Left lobe of liver (tissue), 2 donors: ENCODE results near the gene PPP2R5E. TPM values are rescaled to one million over a fixed set of nuclear protein-coding genes. Genes with fewer than 3 reads are reported as not detected.

ENCODE experiments used
- ATAC-seq: fragments of 200-7000 bp; cut with Tn5 transposase; one replicate; pipeline ENCODE4 v1.9.1; 2020; ENCODE audit warnings: mild to moderate bottlenecking, moderate library complexity
- DNase-seq: peaks from one replicate; pipeline ENCODE4 v3.0.0-alpha.2; 2020; ENCODE audit warnings: low spot score
- total RNA-seq: library from RNA; stranded (reverse); gene quantifications from one replicate; pipeline ENCODE4 v1.2.1, GENCODE V29; 2021
- donor health status: DM: no; HTN: no; CAD: no; lungs with moderate emphysema.
- donor health status: DM: no; HTN: yes; CAD: no.

Gene PPP2R5E
- total RNA-seq, 1 donor from 2014 or later: 13.7 TPM

DNA sequence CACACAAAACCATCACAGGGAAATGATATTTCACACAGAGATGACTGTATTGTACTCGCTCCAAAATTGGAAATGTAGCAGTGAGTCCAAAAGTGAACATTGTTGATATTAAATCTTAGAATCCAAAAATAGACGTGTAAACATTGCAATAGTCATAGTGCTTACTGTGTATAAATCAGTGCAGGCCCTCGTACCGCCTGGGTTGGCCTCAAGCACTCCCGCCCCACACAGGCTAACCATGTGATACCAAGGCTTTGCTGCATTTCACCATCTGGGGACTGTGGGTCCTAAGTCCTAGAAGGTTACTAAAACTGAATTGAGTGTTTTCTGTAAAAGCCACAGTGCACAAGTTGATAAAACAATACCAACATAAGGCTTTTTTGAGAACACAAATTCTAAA lies 107.3 kb downstream of the PPP2R5E start:
- peak; percentile 87 for DNase-seq
- ATAC-seq: peak; percentile 92

DNA sequence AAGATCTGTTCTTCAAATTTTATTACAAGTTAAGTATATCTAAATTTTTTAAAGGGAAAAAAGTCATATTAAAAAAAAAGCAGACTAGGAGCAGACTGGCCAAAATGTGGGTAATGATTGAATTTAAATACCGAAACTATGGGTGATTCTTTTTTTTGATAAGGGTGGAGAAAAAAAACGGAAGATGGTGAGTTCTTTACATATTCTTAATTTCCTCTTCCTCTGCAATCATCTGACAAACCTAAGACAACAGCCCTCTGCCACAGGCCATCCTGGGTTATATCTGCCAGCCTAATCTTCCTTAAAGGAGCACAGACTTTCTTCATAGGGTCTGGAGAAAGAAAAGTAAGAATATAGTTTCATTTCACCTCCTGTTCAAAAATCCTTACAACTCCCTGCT lies 108.0 kb downstream of the PPP2R5E start:
- ATAC-seq (no peak), DNase-seq (no peak)

DNA sequence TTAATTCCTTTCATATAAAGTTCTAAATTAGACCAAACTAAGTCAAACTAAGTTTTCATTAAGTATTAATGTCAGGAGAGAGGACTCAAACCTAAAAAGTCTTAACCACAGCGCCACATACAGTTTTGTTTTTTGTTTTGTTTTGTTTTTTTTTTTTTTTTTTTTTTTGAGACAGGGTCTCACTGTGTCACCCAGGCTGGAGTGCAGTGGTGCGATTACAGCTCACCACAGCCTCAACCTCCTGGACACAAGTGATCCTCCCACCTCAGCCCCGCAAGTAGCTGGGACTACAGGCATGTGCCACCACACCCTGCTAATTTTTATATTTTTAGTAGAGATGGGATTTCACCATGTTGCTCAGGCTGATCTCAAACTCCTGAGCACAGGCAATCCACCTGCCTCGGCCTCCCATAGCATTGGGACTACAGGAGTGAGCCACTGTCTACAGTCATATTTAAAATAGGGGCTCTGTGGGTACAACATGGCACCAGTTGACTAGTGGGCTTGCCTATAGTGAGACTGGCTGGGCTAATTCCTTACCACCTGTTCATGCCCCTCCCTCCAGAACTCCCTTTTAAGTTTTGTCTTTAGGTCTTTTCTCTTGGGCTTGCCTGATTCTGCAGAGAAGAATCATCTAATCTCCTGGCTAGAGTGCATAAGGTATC lies 110.2 kb downstream of the PPP2R5E start:
- DNase-seq (no peak), ATAC-seq (no peak)

DNA sequence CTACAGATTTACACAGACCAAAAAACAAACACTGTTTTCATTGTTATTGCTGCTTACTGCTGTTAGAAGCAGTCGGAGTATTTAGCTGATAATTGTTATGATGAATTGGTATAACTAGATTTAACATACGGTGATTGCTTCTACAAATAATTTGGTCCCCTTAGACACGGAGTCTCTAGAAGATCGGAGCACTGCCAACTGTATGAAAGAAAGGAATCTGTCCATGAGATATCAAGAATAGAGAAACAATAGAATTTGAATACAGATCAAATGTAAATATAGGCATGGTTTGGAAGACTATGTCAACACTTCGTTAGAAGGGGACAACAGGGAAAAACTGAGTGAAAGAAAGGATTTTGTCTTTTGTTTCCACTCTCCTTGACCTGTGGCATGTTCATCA lies 110.9 kb downstream of the PPP2R5E start:
- DNase-seq (no peak), ATAC-seq (no peak)

DNA sequence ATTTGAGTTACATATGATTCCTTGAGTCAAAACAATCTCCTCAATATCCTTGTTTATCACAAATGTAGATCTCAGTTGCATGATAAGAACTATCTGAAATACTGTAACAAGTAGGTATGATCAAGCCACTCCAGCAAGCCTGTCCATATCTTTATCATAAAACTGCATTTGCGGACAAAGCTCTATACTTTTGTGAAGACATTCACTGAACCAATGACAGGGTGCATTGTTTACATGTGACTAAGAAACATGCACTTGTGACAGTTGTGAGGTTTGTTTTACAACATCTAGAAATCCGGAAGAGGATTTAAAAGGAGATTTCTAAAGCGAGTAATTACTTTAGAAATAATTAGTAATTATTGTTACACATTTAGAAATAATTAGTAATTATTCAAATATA lies 111.7 kb downstream of the PPP2R5E start:
- ATAC-seq (no peak), DNase-seq (no peak)

DNA sequence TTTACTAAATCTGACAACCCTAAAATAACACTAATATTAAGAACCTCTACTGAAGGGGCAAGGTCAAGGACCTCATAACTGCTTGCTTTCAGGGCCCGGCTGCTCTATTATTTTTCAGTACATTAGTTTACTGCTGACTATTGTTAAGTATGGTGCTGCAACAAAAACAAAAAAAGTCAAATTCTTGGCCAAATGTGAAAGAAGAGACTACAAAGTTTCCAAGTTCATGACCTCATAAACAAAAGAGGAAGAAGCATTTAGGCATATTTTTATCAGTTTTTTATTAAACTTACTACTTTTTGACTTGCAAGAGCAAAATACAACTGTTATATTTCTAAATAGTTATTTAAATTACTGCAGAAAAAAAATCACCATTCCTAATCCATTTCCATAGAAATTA lies 114.7 kb downstream of the PPP2R5E start:
- ATAC-seq (no peak), DNase-seq (no peak)

DNA sequence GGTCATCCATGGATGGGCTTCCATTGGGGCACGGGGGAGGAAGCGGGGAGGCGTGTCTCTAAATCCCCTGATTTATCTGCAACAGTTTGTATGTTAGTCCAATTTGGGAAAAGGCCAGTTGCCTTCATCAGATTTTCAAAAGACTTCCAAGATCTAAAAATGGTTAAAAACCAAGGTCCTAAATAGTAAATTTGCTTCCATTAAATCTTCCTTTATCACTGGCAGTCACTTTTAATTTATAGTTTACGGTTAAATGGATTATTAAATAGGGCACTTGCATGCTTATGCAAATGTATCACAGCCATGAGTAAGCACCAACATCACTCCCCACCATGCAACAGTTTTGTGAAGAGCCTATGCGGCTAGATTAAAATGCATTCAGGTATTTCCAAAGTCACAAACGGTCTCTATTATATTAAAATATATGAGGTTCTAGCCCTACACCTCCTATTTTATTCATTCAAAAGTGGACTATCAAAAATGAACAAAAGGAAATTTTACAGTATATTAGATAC lies 116.3 kb downstream of the PPP2R5E start:
- ATAC-seq: no peak
- DNase-seq: no peak

DNA sequence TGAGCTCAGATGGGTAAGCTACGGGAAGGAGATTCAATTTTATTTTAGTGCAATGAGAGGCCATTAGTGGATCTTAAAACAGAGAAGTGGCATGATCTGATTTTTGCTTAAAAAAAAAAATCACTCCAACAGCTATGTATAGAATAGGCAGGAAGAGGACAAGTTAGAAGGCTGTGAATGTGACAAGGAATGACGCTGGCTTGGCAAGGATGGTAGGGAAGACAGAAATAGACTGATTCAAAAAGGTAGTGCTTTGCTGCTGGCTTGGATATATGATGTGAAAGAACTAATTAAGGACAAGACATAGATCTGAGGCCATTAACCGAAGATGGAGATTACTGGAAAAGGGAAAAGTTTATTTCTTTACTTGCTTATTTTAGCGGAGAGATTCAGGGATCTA lies 119.3 kb downstream of the PPP2R5E start:
- no peak for ATAC-seq
- no peak for DNase-seq

DNA sequence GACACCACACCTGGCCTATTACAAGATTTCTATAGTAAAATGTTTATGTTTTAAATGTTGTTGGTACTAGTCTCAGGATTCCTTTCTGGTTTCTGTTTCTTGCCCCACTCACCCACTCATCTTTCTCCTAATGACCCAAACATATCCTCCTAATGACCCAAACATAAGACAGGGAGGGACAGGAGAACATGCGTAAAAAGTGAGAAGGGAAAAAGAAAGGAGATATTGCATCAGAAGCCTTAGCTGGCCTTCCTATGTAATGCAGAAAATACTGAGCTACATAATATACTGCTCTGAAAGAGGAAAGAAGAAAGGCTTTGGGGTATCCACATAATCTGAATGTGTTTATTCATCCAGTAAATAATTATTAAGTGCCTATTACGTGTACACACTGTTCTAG lies 119.8 kb downstream of the PPP2R5E start:
- no peak for ATAC-seq
- no peak for DNase-seq

DNA sequence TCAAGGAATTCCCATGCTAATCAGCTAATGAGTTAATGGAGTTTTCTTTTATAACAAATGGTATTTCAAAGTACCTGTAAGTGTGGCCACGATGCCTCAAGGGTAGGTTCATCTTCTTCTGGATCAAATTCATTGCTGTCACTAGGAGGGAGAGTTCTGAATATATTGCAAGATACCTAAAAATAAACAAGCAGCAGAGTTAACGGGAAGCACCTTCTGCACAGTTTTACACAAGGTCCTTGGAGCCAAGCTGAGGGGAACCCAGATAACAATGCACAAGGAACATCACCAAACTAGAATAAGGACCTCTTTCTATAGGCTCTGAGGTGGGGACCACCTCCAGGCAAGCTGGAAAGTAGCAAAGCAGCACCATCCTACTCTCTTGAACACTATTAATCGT lies 121.3 kb downstream of the PPP2R5E start:
- DNase-seq: no peak
- no peak for ATAC-seq

DNA sequence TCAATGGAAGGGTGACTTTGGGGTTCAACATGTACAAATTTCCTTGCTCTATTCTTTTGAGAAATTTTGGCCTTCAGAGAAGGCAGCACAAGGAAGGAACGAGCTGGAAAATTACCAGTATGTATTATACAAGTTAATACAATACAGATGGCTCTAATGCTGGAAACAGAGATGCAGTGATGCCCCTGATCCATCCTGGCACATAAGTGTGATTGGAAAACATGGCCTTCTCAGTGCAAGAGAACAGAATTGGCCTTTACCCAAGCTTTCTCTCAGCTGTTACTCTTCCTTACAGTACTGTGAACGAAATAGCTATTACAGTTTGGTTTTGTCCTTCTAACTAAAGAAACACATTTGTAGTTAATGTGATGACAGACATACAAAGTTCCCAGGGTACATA lies 122.0 kb downstream of the PPP2R5E start:
- ATAC-seq (no peak), DNase-seq (no peak)

DNA sequence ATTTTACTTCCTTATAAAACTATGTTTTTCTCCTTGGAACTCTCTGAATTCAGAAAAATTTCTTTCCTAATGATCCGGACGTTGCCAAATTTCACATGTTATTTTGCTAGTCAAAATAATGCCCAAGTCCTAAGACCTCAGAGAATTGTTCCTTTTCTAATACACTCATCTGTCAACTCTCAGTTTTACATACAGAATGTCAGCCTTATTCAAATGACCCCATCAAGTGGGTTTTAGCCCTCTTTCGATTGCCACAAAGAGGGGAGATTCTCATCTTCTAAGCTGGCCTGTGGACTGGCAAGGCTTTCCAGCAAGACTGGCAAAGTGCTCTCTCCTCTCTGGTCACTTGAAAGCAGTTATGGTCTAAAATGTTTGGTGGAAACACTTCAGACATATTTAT lies 125.2 kb downstream of the PPP2R5E start:
- DNase-seq: no peak
- no peak for ATAC-seq

DNA sequence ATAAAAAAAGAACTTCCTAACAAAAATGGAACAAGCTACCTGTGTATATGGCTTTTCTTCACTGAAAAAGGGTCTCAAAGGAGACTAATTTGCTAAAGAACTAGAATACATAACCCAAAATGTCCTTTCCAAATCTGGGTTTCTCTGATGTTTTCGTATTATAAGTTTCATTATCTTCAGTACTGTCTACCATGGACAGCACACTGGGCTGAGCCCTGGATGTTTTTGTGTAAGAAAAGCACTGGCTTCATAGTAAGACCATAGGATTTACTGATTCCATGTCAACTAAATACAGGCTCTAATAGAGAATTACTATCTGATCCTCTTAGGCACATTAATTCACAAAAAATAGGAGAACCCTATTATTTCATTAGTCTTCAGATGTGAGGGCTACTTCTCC lies 130.2 kb downstream of the PPP2R5E start:
- DNase-seq (no peak), ATAC-seq (no peak)

DNA sequence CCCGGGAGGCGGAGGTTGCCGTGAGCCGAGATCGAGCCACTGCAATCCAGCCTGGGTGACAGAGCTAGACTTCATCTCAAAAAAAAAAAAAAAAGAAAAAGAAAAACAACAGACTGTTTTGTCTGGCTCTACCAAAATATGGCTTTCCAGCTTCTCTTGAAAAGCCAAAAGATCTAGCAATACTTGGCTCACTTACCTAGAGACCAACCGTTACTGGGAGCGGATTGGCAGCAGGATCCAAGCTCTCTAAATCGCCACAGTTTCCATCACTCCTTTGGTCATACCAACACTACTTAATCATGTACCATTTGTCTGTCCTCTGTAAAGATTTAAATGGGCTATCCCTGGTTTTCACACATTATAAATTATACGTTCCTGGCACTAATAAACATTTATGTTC lies 136.8 kb downstream of the PPP2R5E start:
- ATAC-seq: no peak
- no peak for DNase-seq

DNA sequence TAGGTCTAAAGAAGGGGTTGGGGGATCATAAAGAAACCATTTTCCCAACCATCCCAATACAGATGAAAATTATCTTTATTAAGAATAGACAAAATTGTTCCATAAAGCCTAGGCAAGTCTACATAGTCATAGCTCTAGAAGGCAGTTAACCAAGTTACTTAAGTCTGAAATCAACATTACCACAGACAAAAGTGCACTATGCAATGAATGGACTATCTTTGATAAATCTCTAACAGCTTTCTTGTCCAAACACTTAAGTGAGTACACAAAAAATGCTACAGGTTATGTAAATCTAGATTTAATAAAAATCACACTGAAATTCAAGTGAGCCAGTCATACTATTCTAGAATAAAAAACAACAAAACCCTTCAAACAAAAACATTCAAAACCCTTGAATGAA lies 137.5 kb downstream of the PPP2R5E start:
- ATAC-seq (no peak), DNase-seq (no peak)

DNA sequence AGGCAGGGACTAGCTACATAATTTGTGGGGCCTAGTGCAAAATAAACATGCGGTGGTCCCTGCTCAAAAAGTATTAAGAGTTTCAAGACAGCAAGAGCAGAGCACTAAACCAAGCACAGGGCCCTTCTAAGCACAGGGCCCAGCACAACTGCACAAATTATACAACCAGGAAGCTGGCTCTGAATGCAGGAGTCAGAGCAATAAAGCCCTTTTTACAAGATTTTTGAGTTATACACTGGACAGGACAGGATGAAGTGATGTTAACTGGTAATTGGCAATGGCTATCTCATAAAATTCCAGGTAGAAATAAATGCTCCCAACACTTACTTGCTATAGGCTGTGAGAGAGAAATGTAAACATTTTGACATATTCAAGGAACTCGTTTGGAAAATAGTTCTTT lies 138.3 kb downstream of the PPP2R5E start:
- ATAC-seq: no peak

DNA sequence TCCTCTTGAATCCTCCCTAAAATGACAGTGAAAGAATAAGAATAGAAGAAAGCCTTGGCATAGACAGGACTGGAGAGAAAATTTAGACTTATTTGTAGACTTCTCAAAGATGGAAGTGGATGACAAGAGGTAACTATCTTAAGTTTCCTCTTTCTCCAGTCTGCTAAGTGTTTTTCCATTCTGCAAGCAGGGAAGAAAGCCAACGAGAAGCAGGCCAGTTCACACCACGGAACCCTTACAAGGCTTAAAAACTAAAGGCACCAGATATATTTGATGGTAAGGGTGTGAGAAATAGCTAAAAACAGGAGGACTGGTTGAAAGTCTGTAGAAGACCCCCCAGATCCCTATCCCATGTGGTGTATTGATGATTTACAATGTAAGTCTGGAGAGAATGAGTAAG lies 141.5 kb downstream of the PPP2R5E start:
- ATAC-seq (no peak), DNase-seq (no peak)

More for the DNA sequence above, 138.3 kb downstream of the PPP2R5E start:
- DNase-seq: no peak

DNA sequence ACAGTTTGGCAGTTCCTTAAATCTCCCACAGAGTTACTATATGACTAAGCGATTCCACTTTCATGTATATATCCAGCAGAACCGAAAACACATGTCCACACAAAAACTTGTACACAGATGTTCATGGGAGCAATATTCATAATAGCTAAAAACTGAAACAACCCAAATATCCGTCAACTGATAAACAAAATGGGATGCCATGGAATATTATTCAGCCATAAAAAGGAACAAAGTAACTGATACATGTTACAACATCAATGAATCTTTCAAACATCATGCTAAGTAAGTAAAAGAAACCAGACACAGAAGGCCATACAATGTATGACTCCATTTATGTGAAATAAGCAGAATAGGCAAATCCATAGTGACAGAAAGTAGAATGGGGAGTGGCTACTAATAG lies 144.2 kb downstream of the PPP2R5E start:
- no peak for ATAC-seq
- no peak for DNase-seq

DNA sequence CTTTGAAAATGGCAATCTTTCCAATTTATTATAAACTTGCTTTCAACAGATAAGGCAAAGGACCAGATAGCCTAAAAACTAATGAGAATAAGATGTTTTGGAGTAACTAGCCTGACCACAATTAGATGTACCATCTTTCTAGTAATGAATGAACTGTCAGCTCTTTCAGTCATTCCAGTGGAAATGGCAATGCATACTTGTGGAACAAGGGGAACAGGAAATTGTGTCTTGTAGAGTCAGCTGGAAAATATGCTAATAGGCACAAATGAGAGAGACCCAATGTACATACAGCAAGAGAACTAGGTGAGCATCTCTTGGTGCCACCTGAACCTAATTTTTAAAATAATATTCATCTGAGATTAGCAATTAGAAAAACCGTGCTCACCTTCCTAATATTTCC lies 148.3 kb downstream of the PPP2R5E start:
- ATAC-seq: no peak
- no peak for DNase-seq

DNA sequence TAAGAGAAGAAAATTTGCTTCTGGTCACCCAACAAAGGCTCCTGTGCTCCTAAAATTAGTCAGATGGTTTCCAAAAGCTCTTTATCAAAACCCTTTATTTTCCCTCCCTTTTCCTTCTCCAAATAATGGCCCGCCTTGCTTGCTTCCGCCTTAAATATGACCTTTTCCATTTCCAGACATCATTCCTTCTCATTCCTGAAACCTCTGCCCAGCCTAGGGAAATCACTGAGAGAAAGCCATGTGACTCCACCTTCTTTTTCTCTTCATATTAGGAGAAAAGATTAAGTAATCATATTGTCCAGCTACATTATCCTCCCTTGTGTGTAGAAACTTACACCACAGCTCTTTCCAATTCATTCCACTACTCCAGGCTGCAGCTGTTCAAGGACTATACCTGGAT lies 148.7 kb downstream of the PPP2R5E start:
- DNase-seq (no peak), ATAC-seq (no peak)

DNA sequence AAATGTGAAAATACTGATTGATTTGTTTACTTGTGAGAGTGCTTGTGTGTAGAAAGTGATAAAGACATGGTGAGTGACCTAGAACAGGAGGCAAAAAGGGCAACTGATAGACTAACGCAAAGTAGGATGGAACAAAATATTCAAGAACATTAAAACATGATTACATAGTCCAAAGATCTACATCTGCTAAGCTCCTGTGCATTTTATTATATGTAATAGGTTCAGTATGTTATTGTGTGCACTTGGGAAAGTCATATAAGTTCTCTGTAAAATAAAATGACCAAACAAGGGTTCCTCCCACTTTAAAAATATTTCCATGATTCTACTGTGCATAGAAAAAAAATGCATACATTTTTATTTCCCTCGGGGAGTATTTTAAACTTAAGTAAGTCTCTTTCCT lies 150.2 kb downstream of the PPP2R5E start:
- DNase-seq: no peak
- ATAC-seq: no peak

DNA sequence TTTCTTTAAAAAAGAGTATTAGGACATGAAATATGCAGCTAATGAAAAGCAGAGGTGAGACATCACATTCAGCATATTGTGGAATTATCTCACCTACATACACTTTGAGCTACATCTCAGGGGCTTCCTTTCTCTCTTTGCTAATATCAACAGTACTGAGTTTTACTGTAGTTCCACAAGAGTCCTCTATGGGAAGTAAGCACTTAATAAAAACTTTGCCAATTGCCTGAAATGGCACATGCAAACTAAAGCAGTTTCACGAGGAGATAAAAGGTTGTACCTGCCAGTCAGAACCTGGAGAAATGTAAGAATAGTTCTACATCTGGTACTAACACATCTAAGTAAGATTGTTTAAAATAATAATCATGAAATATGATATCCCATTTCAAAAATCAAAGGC lies 150.9 kb downstream of the PPP2R5E start:
- no peak for ATAC-seq
- DNase-seq: no peak

DNA sequence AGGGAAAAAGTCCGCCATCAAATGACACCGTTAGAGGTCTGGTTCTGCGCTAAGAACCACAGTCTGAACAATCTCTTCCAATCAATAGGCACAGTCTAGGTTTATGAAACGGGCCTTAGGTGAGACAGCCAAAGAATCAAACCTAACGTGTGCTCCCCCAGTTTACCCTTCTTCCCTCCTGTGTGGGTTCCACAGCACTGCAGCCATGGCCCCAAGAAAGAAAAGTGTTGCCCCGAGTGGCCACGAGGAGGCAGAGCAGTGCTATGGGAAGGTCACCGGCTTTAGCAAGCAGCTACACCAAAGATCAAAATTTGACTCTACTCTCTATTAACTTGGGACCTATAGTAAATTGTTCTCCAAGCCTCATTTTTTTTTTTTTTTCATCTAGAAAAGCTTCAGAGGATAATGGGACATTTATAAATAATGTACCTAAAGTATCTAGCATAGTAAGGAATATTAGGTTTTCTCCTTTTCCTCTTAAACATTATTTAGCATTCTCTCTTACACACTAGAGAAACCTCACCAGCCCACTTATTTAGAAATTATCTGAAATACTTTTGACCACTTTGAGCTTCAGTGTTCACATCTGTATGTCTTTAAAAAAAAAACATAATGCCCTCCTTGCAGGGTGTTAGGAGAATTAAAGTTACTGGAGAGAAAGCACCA lies 154.3 kb downstream of the PPP2R5E start:
- peak; percentile 98 for ATAC-seq
- peak; percentile 55 for DNase-seq
